ENCODE data around the gene ZFYVE21. TPM values are rescaled to one million over a fixed set of nuclear protein-coding genes. Genes with fewer than 3 reads are reported as not detected.

Gene ZFYVE21
- total RNA-seq, 1 experiment from 2014 or later = 49.7 TPM

- H4K8ac ChIP-seq (replicated peaks; ENCODE audit: insufficient read length, low read depth, low read length) = no peak overlapping the region
- WGBS (ENCODE audit: extremely low coverage, insufficient read length, low lambda C conversion rate) = no CpG with 5 or more reads among the region's 23 CpGs
- peaks cover under 1 to 42% (median 30%) of the 10 kb centered on the region in 3 experiments; a peak in 6 of 7 replicates for H3K36me3 Mint-ChIP-seq (ENCODE audit: insufficient read depth in 1 of 3, low read depth in 3 of 3)
- no peak overlapping the region for H3K4me2 ChIP-seq (ENCODE audit: insufficient read depth, insufficient read length, low read length)
- H3K23ac ChIP-seq (ENCODE audit: insufficient read length, low read depth, low read length) = no peak overlapping the region
- H2BK5ac ChIP-seq (ENCODE audit: insufficient read length, low read length) = no peak overlapping the region
- no peak overlapping the region for H4K5ac ChIP-seq (ENCODE audit: insufficient read length, low read depth, low read length)
- H2BK120ac ChIP-seq (ENCODE audit: low read depth, low read length, poor library complexity, severe bottlenecking) = no peak overlapping the region
- no peak overlapping the region for H3K18ac ChIP-seq (ENCODE audit: insufficient read length, low read depth, low read length)
- no peak for DNase-seq
- H3K14ac ChIP-seq (ENCODE audit: insufficient read depth, low read length) = no peak overlapping the region
- H3K4ac ChIP-seq (ENCODE audit: low read depth, low read length) = no peak overlapping the region
- peaks cover 0 to 3% of the 10 kb centered on the region in 2 experiments; a peak in 2 of 4 replicates for H3K4me1 Mint-ChIP-seq
- H3K79me1 ChIP-seq (ENCODE audit: insufficient read depth, low read depth, low read length, poor library complexity, severe bottlenecking) = no peaks in the 10 kb centered on the region
- H4K20me1 ChIP-seq (ENCODE audit: control insufficient read depth, insufficient read depth, insufficient read length) = peaks cover 3% of the 10 kb centered on the region
- no peaks in the 10 kb centered on the region for H3K4me1 ChIP-seq (ENCODE audit: insufficient read depth, low read length)
- no peaks in the 10 kb centered on the region for H3K27me3 ChIP-seq (ENCODE audit: insufficient read depth, low read length)
- H3K56ac ChIP-seq (ENCODE audit: insufficient read length, low read depth, low read length) = no peak overlapping the region
- H4K91ac ChIP-seq (ENCODE audit: insufficient read length, low read depth, low read length) = no peak overlapping the region
- H3K27me3 Mint-ChIP-seq (ENCODE audit: low read depth) = no peaks in the 10 kb centered on the region
- H3K23me2 ChIP-seq (ENCODE audit: insufficient read length, low read depth, low read length, poor library complexity, severe bottlenecking) = no peaks in the 10 kb centered on the region
- peak overlapping the region in 2 of 3 experiments; percentile 38 to 88; a peak in 5 of 7 replicates for H3K27ac Mint-ChIP-seq
- no peak overlapping the region for H2BK12ac ChIP-seq (ENCODE audit: insufficient read length, low read depth, low read length)
- H3K79me2 ChIP-seq (ENCODE audit: insufficient read depth, low read length) = no peaks in the 10 kb centered on the region
- H2AFZ ChIP-seq (ENCODE audit: low read length) = no peak overlapping the region
- no peak overlapping the region for H2BK20ac ChIP-seq (ENCODE audit: low read depth, low read length, poor library complexity, severe bottlenecking)
- no peak overlapping the region for H3K9ac ChIP-seq (ENCODE audit: extremely low read depth, insufficient read length, low read length)
- no peak for TF ChIP-seq CTCF (conservative IDR thresholded peaks at IDR 0.05)
- no peak overlapping the region for H3K4me3 Mint-ChIP-seq
- no peak overlapping the region for H3T11ph ChIP-seq (ENCODE audit: low read length)
- H3K9me3 Mint-ChIP-seq = no peaks in the 10 kb centered on the region
- no peak overlapping the region for H2BK15ac ChIP-seq (ENCODE audit: low read depth, low read length)
- H3K27ac ChIP-seq (ENCODE audit: insufficient read length, low read depth, low read length) = no peak overlapping the region
- H3K9me3 ChIP-seq (ENCODE audit: control insufficient read depth, low read depth, low read length) = no peaks in the 10 kb centered on the region
- H2AK5ac ChIP-seq (ENCODE audit: insufficient read length, low read length) = no peak overlapping the region
These were observed 18.7 kb downstream of the ZFYVE21 start for GRCh38 chr14:103734081-103734888.
